ENCODE measurements around the gene GALNT17.

- TF ChIP-seq ZNF664 (tag by site-specific recombination; IDR thresholded peaks at IDR 0.05) (no peak), CTCF (tag by site-specific recombination; IDR thresholded peaks at IDR 0.05) (no peak), KLF10 (tag by site-specific recombination; IDR thresholded peaks at IDR 0.05) (no peak), ZNF747 (tag by site-specific recombination; IDR thresholded peaks at IDR 0.05) (no peak), EGR2 (tag by site-specific recombination; IDR thresholded peaks at IDR 0.05; ENCODE audit: low read depth) (no peak), ZNF660 (tag by site-specific recombination; IDR thresholded peaks at IDR 0.05) (no peak), OSR2 (tag by site-specific recombination; IDR thresholded peaks at IDR 0.05) (no peak)
Measured at GRCh38 chr7:71300086-71300485, 168.1 kb downstream of the GALNT17 start.

Measured in HEK293 (cell line).